K562 (cell line): ENCODE data around the gene TAF4. TPM values are rescaled to one million over a fixed set of nuclear protein-coding genes. Genes with fewer than 3 reads are reported as not detected.

Source experiments
- ATAC-seq: fragments of 200-7000 bp; cut with Tn5 transposase; 3 replicates; pipeline ENCODE4 v1.9.1; 2020; ENCODE audit warnings: moderate library complexity
- BruUV-seq: library from RNA; stranded (reverse); fragments of 400-500 nt; replicated peaks from 2 replicates; lab custom pipeline; 2021; lab: Mats Ljungman, UMichigan
- CTCF ChIA-PET: fragments of 300-600 bp; formaldehyde crosslinking; extraction: SDS; loops from one replicate; lab custom pipeline; 2021; ENCODE audit warnings: low intra/inter-chr PET ratio; lab: Yijun Ruan, JAX
- POLR2A ChIA-PET: fragments of 300-600, 350-650 bp; sonication (Branson Sonifier 250); formaldehyde crosslinking; extraction: SDS; loops from one replicate; lab custom pipeline; 2021; ENCODE audit warnings: antibody characterized with exemption, inconsistent platforms; lab: Yijun Ruan, JAX
- DNase-seq, 4 experiments: peaks; one replicate each; pipeline versions ENCODE4 v3.0.0 to v3.0.0-alpha.2; 2011 to 2018; ENCODE audit warnings: low spot score in 3 of 4, mixed read lengths in 3 of 4; ENCODE audit errors: extremely low read depth in 1 of 4
- FAIRE-seq: peaks from 2 replicates; lab custom pipeline; 2011; peaks lifted over from hg19 to GRCh38; lab: Jason Lieb, UNC
- H2AFZ ChIP-seq: 2 replicates; pipeline ENCODE4 v1.6.0; 2011; ENCODE audit warnings: low read depth, low read length, control low read depth, inconsistent platforms
- H3K27ac ChIP-seq: fragments of 200-600 bp; 3 replicates; pipeline ENCODE4 v1.8.0; 2011; ENCODE audit warnings: low read depth, mild to moderate bottlenecking, control low read depth, inconsistent platforms, low read length, moderate library complexity, mixed read lengths; ENCODE audit errors: extremely low read depth
- H3K27me3 ChIP-seq, 2 experiments: fragments of 300-600 bp in 1 of 2; 2 replicates in 1 of 2; 3 replicates in 1 of 2; pipeline versions ENCODE4 v1.6.0 to v1.8.0; 2011; ENCODE audit warnings: inconsistent platforms in 2 of 2, low read length in 2 of 2, mild to moderate bottlenecking in 1 of 2, mixed read lengths in 1 of 2, moderate library complexity in 1 of 2; ENCODE audit not compliant: control insufficient read depth in 2 of 2, insufficient read depth in 2 of 2
- H3K36me3 ChIP-seq: fragments of 300-600 bp; 3 replicates; pipeline ENCODE4 v1.8.0; 2011; ENCODE audit warnings: mild to moderate bottlenecking, low read length, inconsistent platforms; ENCODE audit not compliant: control insufficient read depth, insufficient read depth
- H3K4me1 ChIP-seq, 2 experiments: fragments of 200-600 bp in 1 of 2; replicated peaks in 1 of 2; 2 replicates in 1 of 2; 3 replicates in 1 of 2; pipeline versions ENCODE4 v1.5.1 to v1.8.0; 2011; ENCODE audit warnings: inconsistent platforms in 2 of 2, low read length in 2 of 2, mild to moderate bottlenecking in 1 of 2, mixed read lengths in 1 of 2, moderate library complexity in 1 of 2; ENCODE audit not compliant: control insufficient read depth in 2 of 2, insufficient read depth in 2 of 2
- H3K4me2 ChIP-seq: 2 replicates; pipeline ENCODE4 v1.6.1; 2011; ENCODE audit warnings: low read length, control low read depth, inconsistent platforms, mixed read lengths; ENCODE audit not compliant: insufficient read depth
- H3K4me3 ChIP-seq: fragments of 200-600 bp; sonication (generic), shearing (Covaris generic); 2 replicates; pipeline ENCODE4 v1.5.1; 2016; ENCODE audit warnings: control low read depth, inconsistent platforms
- H3K79me2 ChIP-seq: fragments of 200-600 bp; 3 replicates; pipeline ENCODE4 v1.8.0; 2011; ENCODE audit warnings: low read length, inconsistent platforms; ENCODE audit not compliant: control insufficient read depth, insufficient read depth
- H3K9ac ChIP-seq, 2 experiments: 2 replicates each; pipeline versions ENCODE4 v1.6.0 to v1.6.1; 2011; ENCODE audit warnings: low read depth in 2 of 2, low read length in 2 of 2, control low read depth in 1 of 2, inconsistent platforms in 1 of 2, mild to moderate bottlenecking in 1 of 2, mixed read lengths in 1 of 2; ENCODE audit not compliant: insufficient read depth in 1 of 2
- H3K9me1 ChIP-seq: one replicate; pipeline ENCODE4 v1.6.0; 2011; ENCODE audit warnings: inconsistent platforms, mild to moderate bottlenecking, low read length, moderate library complexity; ENCODE audit not compliant: control insufficient read depth, insufficient read depth
- H3K9me3 ChIP-seq: replicated peaks from 2 replicates; pipeline ENCODE4 v1.5.1; 2011; ENCODE audit warnings: low read depth, low read length, inconsistent platforms; ENCODE audit not compliant: control insufficient read depth, insufficient read depth
- H4K20me1 ChIP-seq: replicated peaks from 2 replicates; pipeline ENCODE4 v1.6.1; 2011; ENCODE audit warnings: low read length, inconsistent platforms, mixed read lengths; ENCODE audit not compliant: control insufficient read depth, insufficient read depth
- CREBBP ChIP-seq: IDR thresholded peaks from one replicate; pipeline ENCODE4 v1.6.1; 2012; ENCODE audit warnings: low read depth, mild to moderate bottlenecking, control low read depth, inconsistent platforms, low read length
- GABPB2 ChIP-seq: fragments of 250-450 bp; sonication (Bioruptor Pico); conservative IDR thresholded peaks from 2 replicates; pipeline ENCODE4 v1.5.1; 2021; ENCODE audit warnings: mild to moderate bottlenecking
- MEF2A ChIP-seq: IDR thresholded peaks from 2 replicates; pipeline ENCODE4 v1.6.1; 2011; ENCODE audit warnings: low read depth, mild to moderate bottlenecking, low read length, moderate library complexity; ENCODE audit not compliant: control insufficient read depth
- NBN ChIP-seq: fragments of 450-650 bp; IDR thresholded peaks from 2 replicates; pipeline ENCODE4 v1.6.1; 2016; ENCODE audit warnings: low read depth, mild to moderate bottlenecking
- PHB ChIP-seq: fragments of 250-450 bp; sonication (Bioruptor Pico); IDR thresholded peaks from 2 replicates; pipeline ENCODE4 v1.5.0; 2021
- POLR2G ChIP-seq: fragments of 200-400 bp; formaldehyde crosslinking; IDR thresholded peaks from 2 replicates; pipeline ENCODE4 v1.6.1; 2017; ENCODE audit warnings: low read depth, mild to moderate bottlenecking, antibody characterized with exemption, low read length, moderate library complexity
- RFX1 ChIP-seq: fragments of 450-650 bp; IDR thresholded peaks from 2 replicates; pipeline ENCODE4 v1.6.1; 2016; ENCODE audit warnings: mild to moderate bottlenecking, moderate library complexity
- SIN3B ChIP-seq: fragments of 450-650 bp; IDR thresholded peaks from 2 replicates; pipeline ENCODE4 v1.6.1; 2017; ENCODE audit warnings: low read depth, mild to moderate bottlenecking, moderate library complexity
- ZKSCAN1 ChIP-seq: fragments of 150-350 bp; IDR thresholded peaks from 2 replicates; pipeline ENCODE4 v1.6.1; 2016; ENCODE audit warnings: low read depth, low read length
- ZNF23 ChIP-seq: fragments of 250-450 bp; sonication (Bioruptor Pico); IDR thresholded peaks from 2 replicates; pipeline ENCODE4 v1.4.0; 2020; ENCODE audit warnings: mild to moderate bottlenecking
- ZNF232 ChIP-seq: sonication (generic); formaldehyde crosslinking; IDR thresholded peaks from 2 replicates; pipeline ENCODE4 v1.8.0; 2022; ENCODE audit warnings: mild to moderate bottlenecking, missing genetic modification reagents
- ZNF354B ChIP-seq: fragments of 250-450 bp; sonication (Bioruptor Pico); IDR thresholded peaks from 2 replicates; pipeline ENCODE4 v1.4.0; 2020
- ZNF589 ChIP-seq: fragments of 200-800 bp; sonication (Bioruptor generic); IDR thresholded peaks from 2 replicates; pipeline ENCODE4 v1.6.1; 2016; ENCODE audit warnings: low read depth, missing genetic modification characterization, missing compliant biosample characterization
- ZNF695 ChIP-seq: fragments of 450-650 bp; formaldehyde crosslinking; IDR thresholded peaks from 2 replicates; pipeline ENCODE4 v1.4.0; 2020; ENCODE audit warnings: mild to moderate bottlenecking, moderate library complexity
- WGBS: fragments of 100-300 bp; shearing (Covaris generic); methylation state at CpG from one replicate; pipeline ENCODE4 v1.1.6; 2016; ENCODE audit warnings: low coverage, mixed read lengths; ENCODE audit not compliant: insufficient coverage; ENCODE audit errors: missing lambda C conversion rate; 5-methylcytosine and 5-hydroxymethylcytosine counted together
- in situ Hi-C: fragments of 300-500 bp; cut with MboI; formaldehyde crosslinking; loops from 4 replicates; pipeline ENCODE4 v1.15.0; 2018; ENCODE audit warnings: inconsistent platforms, mixed read lengths
- intact Hi-C: fragments of 100-400 bp; cut with micrococcal nuclease; formaldehyde crosslinking; loops from 2 replicates; pipeline ENCODE4 v1.14.2; 2022
- polyA plus RNA-seq, 8 experiments: library from polyadenylated mRNA; depleted of rRNA in 4 of 8; stranded (reverse) in 5 of 8; unstranded in 3 of 8; fragments of >200 nt; fragmentation: Nextera tagmentation in 2 of 8; fragmentation: Illumina TruSeq in 1 of 8; extraction: Ambion mirVana in 2 of 8; extraction: Trizol in 1 of 8; gene quantifications; 2 replicates each; pipeline versions ENCODE4 v1.2.1 to v1.2.3, GENCODE V29; 2011 to 2014; ENCODE audit warnings: inconsistent platforms in 1 of 8, missing spikeins in 1 of 8
- total RNA-seq, 7 experiments: library from RNA; depleted of rRNA in 6 of 7; stranded (reverse); fragments of >200 nt in 6 of 7; fragmentation: Illumina TruSeq in 2 of 7; extraction: Trizol in 2 of 7; gene quantifications; 2 replicates each; pipeline versions ENCODE4 v1.2.1 to v1.2.3, GENCODE V29; 2011 to 2021; ENCODE audit warnings: low replicate concordance in 1 of 7
- TF ChIP-seq, protein P1 (sequence below): IDR thresholded peaks from 3 replicates; pipeline ENCODE4 v1.6.1; 2011; ENCODE audit warnings: borderline replicate concordance, mild to moderate bottlenecking; ENCODE audit not compliant: insufficient read length, insufficient read depth

The TAF4 gene
- total and polyA plus RNA-seq, 9 of the 15 experiments (the other 6 are each of a cell fraction or from before 2014, with no cell fraction given), result 0.44 to 28.3 (median 5.6) TPM

DNA sequence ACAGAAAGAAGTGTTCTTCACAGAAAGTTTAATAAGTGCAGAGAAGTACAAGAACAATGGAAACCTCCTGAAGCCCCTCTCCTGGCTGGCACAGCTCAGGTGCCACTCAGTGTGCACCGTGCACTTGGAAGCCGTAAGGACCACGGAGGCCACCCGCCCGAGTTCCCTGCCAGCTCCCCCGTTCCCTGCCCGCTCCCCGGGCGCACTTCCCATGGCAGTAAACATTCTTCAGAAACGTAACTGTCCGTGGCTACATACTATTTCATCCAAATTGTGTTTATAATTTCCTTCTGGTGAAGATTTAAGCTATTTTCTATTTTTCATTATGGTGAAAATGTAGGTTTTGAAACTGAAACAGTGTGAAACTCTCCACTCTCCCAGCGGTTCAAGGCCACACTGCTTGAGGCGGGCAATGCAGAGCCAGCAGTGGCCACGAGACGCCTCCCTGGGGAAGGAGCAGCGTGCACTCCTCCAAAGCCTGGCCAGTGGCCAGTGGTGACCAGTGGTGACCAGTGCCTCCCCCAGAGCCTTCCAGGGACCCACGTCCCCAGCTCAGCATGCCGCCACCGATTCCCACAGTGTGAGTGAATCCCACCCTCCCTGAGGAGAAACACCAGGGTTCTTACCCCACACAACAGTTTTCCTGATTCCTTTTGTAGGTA is 46.4 kb downstream of the TAF4 start:
- in situ Hi-C loops, result no loop called here
- ATAC-seq (no peak), DNase-seq (no peak), FAIRE-seq (no peak)
- no peak for TF ChIP-seq ZNF232
- H3K4me3 ChIP-seq, result no peak overlapping the region
- H3K4me1 ChIP-seq, result peaks cover 0 to 38% of the 10 kb centered on the region in 2 experiments; a peak in 3 of 5 replicates
- H3K36me3 ChIP-seq, result peaks cover 5% of the 10 kb centered on the region; the same call in 1 of the 3 replicates
- intact Hi-C loops, result no loop called here
- no peaks in the 10 kb centered on the region for H3K9me3 ChIP-seq
- H3K4me2 ChIP-seq, result no peak overlapping the region
- no peaks in the 10 kb centered on the region for H3K9me1 ChIP-seq
- no TSS peak for BruUV-seq
- H3K27ac ChIP-seq, result no peak overlapping the region
- 90% methylated on average over 17 of the region's 19 CpGs for WGBS
- ChIA-PET POLR2A (interaction anchor here (1.0 to 1.8 kb wide), 3 partner anchors 14 to 163 kb away, joined by 3 to 4 read pairs (median 4); partner anchors contain the start of genes MTG2, PSMA7 and SS18L1), CTCF (no interaction called here)
- no peaks in the 10 kb centered on the region for H3K27me3 ChIP-seq
- H4K20me1 ChIP-seq, result peaks cover 14% of the 10 kb centered on the region; the same call in 1 of the 2 replicates
- H3K79me2 ChIP-seq, result peaks cover 85% of the 10 kb centered on the region
- H2AFZ ChIP-seq, result no peak overlapping the region
- H3K9ac ChIP-seq, result peak overlapping the region in 1 of 2 experiments; percentile 70; a peak in 2 of 4 replicates

DNA sequence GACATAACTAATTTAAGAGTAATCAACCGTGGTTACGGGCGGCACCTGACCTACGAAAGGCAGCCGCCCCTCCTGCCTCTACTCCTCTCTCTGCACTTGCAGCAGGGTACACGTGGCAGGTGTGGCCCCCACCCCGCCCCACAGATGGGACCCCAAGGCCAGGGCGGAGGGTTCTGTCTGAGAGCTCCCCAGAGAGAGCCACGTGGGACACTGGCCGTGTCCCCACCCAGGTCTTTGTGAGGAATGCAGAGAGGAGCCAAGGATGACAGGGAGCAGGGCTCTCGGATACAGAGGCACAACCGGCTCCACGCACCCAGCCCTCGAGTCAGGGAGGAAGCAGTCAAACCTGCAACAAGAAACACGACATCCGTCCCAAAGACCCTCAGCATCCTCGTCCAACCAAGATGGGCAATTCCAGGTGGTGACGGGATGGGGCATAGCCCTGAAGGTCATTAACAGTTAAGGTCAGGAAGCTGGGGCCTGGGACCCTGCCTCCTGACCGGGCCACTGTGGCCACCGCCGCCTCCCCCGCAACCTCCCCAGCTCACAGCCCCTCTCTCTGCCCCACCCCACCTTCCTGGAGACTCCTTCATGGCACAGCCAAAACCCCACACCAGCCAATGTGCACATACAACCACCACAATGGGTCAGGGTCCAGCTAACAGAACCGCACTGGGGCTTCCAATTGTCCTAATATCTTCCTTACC is 47.1 kb downstream of the TAF4 start:
- Histone ChIP-seq H2AFZ (no peak overlapping the region), H3K4me3 (no peak overlapping the region), H3K4me2 (no peak overlapping the region), H3K4me1 (peaks cover 0 to 45% of the 10 kb centered on the region in 2 experiments; a peak in 3 of 5 replicates), H3K9me3 (no peaks in the 10 kb centered on the region), H3K9me1 (no peaks in the 10 kb centered on the region), H3K27me3 (no peaks in the 10 kb centered on the region), H3K9ac (peak overlapping the region in 1 of 2 experiments; percentile 28; a peak in 1 of 4 replicates), H3K27ac (no peak overlapping the region), H4K20me1 (peaks cover 14% of the 10 kb centered on the region; the same call in 1 of the 2 replicates), H3K79me2 (peaks cover 78% of the 10 kb centered on the region), H3K36me3 (peaks cover 6% of the 10 kb centered on the region; the same call in 1 of the 3 replicates)
- no peak for FAIRE-seq
- 86% methylated on average over 23 of the region's 23 CpGs for WGBS
- BruUV-seq, result no TSS peak
- ChIA-PET POLR2A (interaction anchor here (0.6 to 1.8 kb wide), 3 partner anchors 14 to 256 kb away, joined by 3 to 7 read pairs (median 4); no protein-coding TSS in a partner anchor), CTCF (no interaction called here)
- no peak for TF ChIP-seq CREBBP
- TF ChIP-seq RFX1, result no peak
- no peak for TF ChIP-seq ZNF695
- TF ChIP-seq GABPB2 (CRISPR knock-in tag), result no peak
- TF ChIP-seq ZNF354B (CRISPR knock-in tag), result no peak
- no peak for TF ChIP-seq ZNF589 (CRISPR knock-in tag)
- TF ChIP-seq, protein P1, sequence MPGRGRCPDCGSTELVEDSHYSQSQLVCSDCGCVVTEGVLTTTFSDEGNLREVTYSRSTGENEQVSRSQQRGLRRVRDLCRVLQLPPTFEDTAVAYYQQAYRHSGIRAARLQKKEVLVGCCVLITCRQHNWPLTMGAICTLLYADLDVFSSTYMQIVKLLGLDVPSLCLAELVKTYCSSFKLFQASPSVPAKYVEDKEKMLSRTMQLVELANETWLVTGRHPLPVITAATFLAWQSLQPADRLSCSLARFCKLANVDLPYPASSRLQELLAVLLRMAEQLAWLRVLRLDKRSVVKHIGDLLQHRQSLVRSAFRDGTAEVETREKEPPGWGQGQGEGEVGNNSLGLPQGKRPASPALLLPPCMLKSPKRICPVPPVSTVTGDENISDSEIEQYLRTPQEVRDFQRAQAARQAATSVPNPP, result no peak
- TF ChIP-seq NBN, result no peak
- no peak for TF ChIP-seq PHB (CRISPR knock-in tag)
- no peak for TF ChIP-seq MEF2A
- TF ChIP-seq SIN3B, result no peak
- TF ChIP-seq ZNF23 (CRISPR knock-in tag), result no peak
- TF ChIP-seq ZKSCAN1, result no peak
- no peak for TF ChIP-seq POLR2G
- intact Hi-C loops (no loop called here), in situ Hi-C loops (no loop called here)
- DNase-seq, result no peak
- ATAC-seq, result no peak
